COR-L47 (cell line): ENCODE data around the gene ANKDD1B.

Experiments
- DNase-seq: peaks from one replicate; lab custom pipeline; 2025; lab: John Stamatoyannopoulos, UW

ANKDD1B gene

DNA sequence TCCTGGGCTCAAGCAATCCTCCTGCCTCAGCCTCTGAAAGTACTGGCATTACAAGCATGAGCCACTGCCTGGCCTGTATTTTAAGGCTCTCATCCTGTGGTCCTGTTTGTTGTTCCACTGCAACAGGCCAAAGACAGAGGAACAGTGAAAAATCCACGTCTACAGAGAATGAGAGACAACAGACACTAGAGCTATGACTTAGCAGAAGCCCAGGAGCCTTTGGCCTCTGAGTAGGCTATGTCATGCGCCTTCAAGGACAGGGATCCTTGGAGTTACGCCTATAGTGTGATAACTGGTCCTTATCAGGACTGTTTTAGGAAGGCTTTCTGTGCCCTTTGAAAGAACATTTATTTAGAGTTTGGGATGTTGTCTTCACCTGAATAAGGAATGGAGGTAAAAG, 95.5 kb downstream of the ANKDD1B start:
- no peak for DNase-seq

DNA sequence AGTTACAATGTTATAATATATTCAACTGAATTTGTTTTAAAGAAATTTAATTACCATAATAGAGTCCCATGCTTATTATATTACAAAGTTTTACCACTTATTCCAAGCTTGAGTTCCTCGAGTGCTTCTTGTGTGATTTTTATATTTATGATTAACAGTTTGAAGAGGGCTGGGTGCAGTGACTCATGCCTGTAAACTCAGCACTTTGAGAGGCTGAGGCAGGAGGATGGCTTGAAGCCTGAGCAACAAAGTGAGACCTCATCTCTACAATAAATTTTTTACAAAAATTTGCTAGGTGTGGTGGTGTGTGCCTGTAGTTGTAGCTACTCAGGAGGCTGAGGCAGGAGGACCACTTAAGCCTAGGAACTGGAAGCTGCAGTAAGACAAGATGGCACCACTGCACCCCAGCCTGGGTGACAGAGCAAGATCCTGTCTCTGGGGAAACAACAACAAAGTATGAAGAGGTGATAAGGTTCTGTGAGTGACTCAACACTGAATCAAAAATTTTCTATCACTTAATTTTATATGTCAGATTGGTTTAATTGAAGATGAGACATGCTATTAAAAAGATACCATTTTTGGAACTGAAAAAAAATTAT, 96.8 kb downstream of the ANKDD1B start:
- DNase-seq = no peak

DNA sequence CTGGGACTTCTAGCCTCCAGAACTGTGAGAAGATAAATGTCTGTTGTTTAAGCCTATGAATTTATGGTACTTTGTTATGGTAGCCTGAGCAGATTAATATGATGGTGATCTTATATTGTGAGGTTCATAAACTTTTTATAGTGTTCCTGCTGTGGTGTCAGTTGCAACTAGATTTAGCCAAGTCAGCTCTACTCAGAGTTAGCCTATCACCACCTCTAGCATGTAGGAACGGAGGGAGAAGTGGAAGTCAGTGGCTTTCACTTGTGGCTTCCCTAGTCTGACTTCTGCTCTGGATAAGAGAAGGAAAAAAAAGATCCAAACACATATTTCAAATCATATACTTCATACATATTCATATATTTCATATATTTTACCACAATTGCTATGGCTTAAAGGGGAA, 99.4 kb downstream of the ANKDD1B start:
- no peak for DNase-seq

DNA sequence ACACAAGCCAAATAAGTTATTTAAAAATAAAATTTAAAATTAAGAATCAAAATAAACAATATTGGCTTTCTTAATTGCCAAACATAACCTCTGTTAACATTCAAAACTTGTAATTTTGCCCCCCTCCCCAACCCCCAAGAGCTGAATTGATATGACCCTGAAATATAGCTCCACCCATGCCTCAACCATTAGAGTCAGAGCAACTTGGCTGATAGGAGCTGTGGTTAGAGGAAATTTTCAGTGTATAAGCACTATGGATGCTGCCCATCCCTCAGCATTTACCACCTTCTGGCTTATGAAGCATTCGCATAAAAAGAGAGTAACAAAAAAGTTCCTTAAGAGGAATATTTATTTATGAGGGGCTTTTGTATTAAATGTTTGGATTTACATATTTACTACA, 99.9 kb downstream of the ANKDD1B start:
- DNase-seq = no peak

DNA sequence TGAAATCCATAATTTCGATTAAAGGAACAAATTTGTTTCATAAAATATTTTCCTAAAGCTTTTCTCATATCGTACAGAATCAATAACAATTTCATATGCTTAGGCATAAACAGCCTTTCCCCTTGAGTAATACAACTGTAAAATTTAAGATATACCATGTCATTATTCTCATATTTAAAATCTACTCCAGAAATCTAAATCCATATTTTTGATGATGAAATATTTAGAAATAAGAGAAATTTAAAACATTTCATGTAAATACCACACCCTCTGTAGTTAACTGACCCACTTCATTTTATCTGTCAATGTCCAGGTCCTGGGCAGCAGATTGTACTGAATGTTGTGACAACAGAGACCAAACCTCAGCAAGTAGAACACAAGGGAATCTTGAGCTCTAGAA, 100.8 kb downstream of the ANKDD1B start:
- DNase-seq = no peak

DNA sequence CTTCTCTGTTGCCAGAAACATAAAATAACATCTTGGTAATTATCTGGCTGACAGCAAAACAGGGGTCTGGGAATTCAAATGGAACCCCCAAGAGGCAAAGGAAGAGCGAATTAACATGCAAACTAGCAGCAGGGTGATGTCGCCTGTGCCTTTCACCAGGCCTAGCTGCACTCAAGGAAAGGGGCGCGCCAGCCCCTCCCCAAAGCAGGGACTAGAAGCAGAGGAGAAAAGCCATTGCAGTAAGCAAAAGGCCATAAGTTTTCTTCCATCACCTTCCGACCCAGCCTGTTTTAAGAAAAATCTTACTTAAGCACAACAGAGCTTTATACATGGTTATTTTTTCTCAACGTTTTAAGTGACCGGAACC, 105.4 kb downstream of the ANKDD1B start:
- DNase-seq = no peak

DNA sequence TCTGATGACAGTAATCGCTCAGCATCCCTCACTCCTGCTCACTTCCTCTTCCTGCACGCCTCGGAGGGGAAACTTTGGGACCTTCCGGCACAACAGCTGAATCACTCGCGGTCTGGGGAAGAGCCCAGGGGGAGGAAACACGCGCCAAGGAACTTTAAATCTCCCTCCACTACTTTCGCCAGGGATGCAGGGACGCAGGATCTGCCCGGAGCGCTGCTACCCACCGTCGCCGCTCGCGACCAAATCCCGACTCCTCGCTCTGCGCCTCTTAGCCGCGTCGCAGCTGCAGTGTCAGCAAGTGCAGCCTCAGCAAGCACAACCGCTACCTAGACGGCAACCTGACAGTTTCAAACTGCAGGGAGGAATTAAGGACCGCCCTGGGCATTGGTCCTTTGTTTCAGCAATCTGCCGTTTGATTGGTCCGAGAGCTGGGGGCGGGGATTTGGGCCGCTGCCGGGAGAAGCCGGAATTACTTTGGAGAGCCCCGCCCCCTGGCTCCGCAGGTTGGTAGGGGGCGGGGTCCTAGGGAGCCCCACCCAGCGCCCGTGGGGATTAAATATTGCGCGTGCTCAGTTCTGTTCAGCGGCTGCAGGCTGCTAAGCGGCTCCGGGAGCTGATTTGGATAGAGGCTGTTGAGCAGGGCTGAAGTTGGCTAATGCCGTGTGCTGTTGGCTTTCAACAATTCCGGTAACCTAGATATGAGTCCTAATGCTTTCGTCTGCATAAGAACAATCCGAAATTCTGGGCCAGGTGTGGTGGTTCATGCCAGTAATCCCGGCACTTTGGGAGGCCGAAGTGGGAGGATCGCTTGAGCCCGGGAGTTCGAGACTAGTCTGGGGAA, 106.0 kb downstream of the ANKDD1B start, which contains the start of gene POC5:
POC5 (minus strand) TSS at position 356 of the 841 bp plus-strand sequence. CDS start 4,500 bp downstream, outside the sequence.
- DNase-seq = peak; percentile 99

DNA sequence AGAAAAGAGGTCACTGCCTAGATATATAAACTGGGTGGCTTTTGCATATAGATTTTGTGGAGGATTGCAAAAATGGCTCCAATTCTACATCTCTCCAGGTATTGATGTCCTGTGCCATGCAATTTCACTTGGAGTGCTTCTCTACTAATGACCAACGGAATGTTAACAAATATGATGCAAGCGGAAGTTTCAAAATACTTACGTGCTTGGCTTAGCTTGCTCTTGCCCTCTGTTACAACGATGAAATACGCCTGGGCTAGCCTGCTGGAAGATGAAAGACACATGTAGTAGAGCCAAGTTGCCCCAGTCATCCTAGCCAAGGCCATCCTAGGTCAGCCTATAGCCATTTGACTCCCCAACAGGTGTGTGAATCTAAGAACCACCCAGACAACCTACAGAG, 109.6 kb downstream of the ANKDD1B start:
- DNase-seq = no peak
